ENCODE measurements around the gene NECTIN3. TPM values are rescaled to one million over a fixed set of nuclear protein-coding genes. Genes with fewer than 3 reads are reported as not detected.

Gene NECTIN3
- total RNA-seq, 2 donors from 2014 or later: 44.8 to 47.3 TPM

DNA sequence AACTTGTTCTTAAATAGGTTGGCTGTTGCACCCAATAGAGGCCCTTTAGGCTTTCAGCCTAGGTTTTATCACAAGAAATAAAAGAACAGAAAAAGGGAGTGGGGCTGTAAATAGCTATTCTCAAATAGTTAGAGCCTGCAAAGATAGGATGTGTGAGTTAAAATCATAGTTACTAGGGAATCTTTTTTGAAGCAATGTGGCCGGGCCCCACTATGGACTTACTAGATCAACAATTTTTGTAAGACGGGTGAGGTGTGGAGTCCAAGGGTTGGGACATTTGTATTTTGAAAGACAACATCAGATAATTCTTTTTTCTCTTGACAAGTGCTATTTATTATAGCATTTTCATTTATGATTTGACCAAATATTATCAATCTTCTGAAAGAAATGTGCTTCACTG lies 5.8 kb downstream of the NECTIN3 start:
- intact Hi-C loops (cut with DNase I, micrococcal nuclease): no loop called here
- ATAC-seq: no peak
- peak in 1 of 2 donors; percentile 20 for DNase-seq

DNA sequence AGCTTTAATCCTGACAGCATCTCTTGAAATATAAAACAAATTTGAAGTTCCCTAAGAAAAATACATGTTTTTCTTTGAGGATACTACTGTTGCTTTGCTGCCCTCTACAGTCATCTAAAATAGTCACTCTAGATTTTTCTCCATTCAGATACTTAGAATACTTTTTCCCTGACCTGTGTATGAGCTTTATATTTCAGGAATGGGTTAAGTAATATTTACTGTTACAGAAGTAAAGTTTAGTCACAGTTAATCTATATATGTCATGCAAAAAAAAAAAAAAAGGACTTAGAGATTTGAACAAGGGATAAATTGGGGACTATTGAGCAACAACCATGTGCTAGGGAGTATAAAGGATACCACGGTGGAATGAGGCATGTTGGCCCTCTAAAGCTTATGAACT lies 8.8 kb downstream of the NECTIN3 start:
- ATAC-seq (peak; percentile 73), DNase-seq (no peak)
- intact Hi-C loops (cut with DNase I, micrococcal nuclease): no loop called here

DNA sequence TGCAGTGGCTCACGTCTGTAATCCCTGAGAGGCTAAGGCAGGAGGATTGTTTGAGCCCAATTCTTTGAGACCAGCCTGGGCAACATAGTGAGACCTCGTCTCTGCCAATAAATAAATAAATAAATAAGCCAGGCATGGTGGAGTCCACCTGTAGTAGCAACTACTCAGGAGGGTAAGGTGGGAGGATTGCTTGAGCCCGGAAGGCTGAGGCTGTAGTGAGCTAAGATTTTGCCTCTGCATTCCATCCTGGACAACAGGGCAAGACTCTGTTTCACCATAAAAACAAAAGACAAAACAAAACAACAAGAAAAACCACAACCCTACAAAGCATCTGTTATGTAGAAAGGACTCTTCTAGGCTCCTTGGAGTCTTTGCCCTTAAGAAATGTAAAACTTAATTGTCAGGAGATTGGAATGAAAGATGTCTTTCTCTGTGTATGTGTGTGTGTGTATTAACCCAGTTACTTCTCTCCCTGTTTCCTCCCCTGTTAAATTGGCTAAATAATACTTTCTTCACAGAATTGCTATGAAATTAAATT lies 9.5 kb downstream of the NECTIN3 start:
- intact Hi-C loops (cut with DNase I, micrococcal nuclease): no loop called here
- no peak for DNase-seq
- no peak for ATAC-seq

DNA sequence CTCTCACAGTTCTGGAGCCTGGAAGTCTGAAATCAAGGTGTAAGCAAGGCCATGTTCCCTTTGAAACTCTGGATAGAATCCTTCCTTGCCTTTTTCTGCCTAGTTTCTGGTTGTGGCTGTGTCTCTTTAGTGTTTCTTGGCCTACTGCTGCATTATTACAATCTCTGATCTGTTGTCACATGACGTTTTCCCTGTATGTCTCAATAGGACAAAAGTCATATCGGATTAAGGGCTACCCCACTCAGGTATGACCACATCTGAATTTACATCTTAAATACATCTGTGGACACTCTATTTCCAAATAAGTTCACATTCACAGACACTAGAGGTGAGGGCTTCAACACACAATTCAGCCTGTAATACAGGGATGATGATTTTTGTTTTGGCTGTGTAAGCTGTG lies 13.3 kb downstream of the NECTIN3 start:
- DNase-seq (no peak), ATAC-seq (peak; percentile 18)
- intact Hi-C loops (cut with DNase I, micrococcal nuclease): no loop called here

DNA sequence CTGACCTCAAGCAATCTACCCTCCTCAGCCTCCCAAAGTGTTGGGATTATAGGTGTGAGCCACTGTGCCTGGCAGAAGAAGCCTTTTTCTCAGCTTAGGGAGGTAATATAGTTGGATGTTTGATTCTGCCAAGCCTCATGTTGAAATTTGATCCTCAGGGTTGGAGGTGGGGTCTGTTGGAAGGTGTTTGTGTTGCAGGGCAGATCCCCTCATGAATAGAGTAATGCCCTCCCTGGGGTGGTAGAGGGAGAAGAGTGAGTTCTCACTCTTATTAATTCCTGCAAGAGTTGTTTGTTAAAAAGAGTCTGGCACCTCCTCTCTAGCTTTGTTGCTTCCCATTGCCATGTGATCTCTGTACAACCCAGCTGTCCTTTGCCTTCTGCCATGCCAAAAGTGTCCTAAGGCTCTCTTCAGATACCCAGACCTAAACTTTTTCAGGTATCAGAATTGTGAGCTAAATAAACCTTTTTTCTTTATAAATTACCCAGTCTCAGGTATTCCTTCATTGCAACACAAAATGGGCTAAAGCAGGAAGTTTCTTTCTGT lies 16.4 kb downstream of the NECTIN3 start:
- intact Hi-C loops (cut with DNase I, micrococcal nuclease): no loop called here
- ATAC-seq: no peak

DNA sequence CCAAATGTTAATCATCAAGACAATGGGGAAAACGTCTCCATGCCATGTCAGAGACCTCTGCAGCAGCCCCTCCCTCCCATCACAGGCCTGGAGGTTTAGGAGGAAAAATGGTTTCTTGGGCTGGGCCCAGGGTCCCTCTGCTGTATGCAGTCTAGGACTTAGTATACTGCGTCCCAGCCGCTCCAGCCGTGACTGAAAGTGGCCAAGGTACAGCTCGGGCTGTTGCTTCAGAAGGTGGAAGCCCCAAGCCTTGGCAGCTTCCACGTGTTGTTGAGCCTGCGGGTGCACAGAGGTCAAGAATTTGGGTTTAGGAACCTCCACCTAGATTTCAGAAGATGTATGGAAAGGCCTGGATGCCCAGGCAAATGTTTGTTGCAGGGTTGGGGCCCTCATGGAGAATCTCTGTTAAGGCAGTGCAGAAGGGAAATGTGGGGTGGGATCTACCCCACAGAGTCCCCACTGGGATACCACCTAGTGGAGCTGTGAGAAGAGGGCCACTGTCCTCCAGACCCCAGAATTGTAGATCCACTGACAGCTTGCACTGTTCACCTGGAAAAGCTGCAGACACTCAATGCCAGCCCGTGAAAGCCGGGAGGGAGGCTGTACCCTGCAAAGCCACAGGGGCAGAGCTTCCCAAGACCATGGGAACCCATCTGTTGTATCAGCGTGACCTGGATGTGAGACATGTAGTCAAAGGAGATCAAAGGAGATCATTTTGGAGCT lies 25.0 kb downstream of the NECTIN3 start:
- DNase-seq: no peak
- ATAC-seq: no peak
- intact Hi-C loops (cut with DNase I, micrococcal nuclease): no loop called here

More for the DNA sequence above, 16.4 kb downstream of the NECTIN3 start:
- DNase-seq: no peak

DNA sequence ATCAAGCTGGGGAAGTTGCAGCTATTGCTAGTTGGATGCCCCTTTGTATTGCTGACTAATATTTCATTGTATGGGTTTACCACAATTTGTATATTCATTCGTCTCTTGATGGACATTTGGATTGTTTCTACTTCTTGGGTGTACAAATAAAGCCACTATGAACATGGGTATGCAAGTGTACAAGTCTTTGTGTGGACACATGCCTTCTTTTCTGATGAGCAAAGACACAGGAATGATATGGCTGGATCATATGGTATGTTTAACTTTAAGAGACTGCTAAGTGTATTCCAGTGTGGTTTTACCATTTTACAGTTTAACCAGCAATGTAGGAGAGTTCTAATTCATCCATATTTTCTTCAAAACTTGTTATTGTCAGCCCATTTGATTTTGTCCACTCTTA lies 32.2 kb downstream of the NECTIN3 start:
- no peak for ATAC-seq
- DNase-seq: no peak
- intact Hi-C loops (cut with DNase I, micrococcal nuclease): no loop called here

DNA sequence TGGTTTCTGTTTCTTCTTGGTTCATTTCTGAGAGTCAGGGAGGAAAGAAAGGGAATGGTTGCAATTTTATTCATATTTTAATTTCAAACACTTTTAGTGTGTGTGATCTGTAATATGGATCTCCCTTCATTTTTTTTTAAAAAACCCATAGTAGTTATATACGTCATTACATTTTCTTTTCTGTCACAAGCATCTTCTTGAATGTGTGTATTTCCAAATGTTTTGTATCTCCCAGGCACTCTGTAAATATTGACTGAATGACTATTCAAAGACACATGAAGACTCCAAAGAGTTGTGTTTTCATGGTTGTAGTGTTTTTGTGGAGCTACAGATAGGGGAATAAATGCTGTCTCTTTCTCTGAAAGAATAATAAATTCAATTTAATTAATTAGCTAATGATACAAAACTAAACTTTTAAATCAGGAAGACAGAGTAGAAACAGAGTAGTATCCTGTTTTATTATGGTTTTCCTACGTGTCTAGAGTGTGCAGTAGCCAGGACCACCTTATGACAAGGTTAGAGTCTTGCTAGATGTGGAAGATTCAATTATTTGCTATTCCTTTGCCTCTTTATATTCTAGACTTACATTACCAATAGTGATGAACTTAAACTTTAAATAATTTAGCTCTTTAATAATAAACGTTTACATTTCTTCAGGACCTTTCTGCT lies 35.5 kb downstream of the NECTIN3 start:
- no peak for DNase-seq
- no peak for ATAC-seq
- intact Hi-C loops (cut with DNase I, micrococcal nuclease): no loop called here

DNA sequence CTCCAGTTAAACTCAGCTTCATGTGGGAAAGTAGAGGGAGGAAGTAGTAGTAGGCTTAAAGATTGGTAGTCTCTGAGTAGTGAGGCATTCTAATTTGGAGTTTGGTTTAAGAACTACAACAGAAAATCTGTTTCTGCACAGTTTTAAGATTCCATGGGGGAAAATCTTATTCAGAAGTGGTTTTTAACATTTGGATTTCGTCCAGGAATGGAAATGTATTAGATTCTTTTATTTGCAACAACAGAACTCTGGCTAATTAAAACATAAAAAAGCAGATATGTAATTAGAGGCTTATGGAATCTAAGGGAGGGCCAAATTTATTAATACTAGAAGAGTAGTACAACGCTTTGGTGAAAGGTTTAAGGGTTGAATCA lies 36.0 kb downstream of the NECTIN3 start:
- DNase-seq (no peak), ATAC-seq (no peak)
- intact Hi-C loops (cut with DNase I, micrococcal nuclease): no loop called here

DNA sequence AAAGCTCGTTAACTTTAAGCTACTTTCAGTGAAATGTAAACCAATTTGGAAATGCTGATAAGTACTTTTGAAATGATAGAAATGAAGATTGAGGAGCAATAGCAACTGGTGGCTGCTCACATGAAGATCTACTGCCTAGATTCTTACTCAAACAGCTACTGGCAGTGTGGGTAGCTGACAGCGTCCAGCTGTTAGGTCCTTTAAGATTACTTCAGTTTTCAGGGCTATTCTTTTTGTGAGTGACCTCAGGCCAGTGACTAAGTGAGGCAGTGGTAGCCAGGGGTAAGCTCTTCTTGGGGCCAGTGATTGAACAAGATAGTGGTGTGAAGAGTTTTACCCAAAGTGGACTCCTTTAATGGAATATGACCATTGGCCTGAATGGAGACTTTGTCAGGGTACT lies 41.3 kb downstream of the NECTIN3 start:
- intact Hi-C loops (cut with DNase I, micrococcal nuclease): no loop called here
- ATAC-seq (no peak), DNase-seq (no peak)

DNA sequence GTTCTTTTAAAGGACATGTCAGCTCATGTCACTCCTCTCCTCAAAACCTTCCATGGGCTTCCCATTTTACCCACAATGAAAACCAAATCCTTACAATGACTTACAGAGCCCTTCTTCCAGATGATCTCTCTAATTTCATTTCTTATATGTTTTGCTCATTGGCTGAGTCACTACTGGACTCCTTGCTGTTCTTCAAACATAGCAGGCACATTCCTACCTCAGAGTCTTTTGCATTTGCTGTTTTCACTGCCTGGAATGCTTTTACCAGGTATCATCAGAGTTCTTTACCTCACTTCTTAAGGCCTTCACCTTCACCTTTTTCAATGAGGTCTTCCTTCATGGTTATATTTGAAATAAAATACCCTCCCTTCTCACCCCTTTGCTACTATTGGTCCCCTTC lies 57.3 kb downstream of the NECTIN3 start:
- ATAC-seq: no peak
- no peak for DNase-seq
- intact Hi-C loops (cut with DNase I, micrococcal nuclease): no loop called here

DNA sequence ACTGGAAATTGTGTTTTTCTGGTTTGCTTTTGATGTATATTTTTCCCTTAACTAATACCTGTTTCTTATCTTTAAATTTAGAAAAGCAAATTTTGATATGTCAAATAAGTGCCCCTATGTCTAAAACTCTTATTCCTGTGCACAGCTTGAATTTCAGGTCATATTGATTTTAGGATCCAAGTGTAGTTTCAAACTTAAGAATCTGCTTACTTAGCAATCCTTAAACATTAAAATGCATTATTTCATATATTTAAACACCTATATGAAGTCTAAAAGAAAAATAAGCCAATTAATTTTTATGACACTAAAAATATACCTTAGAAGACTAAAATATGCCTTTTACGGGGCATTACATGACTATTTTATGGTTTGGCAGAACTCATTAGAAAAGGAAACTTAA lies 59.2 kb downstream of the NECTIN3 start:
- no peak for ATAC-seq
- DNase-seq: no peak
- intact Hi-C loops (cut with DNase I, micrococcal nuclease): no loop called here

DNA sequence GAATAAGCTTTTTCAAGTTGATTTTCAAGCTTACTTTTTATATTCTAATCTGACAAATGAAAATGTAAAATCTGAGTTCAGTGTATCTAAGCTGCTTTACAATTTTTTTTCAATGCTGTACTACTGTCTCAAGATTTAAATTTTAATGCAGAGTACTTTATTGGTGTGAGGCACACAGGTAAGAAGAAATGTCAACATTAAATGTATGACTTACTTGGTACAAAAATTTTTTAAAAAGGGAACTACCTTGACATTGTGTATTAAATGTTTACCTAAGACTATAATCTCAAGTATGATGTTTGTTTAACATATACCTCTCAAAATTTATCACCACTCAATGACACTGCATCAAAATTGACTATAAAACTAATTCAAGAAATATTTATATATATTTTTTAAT lies 62.7 kb downstream of the NECTIN3 start:
- intact Hi-C loops (cut with DNase I, micrococcal nuclease): no loop called here
- ATAC-seq (no peak), DNase-seq (no peak)

DNA sequence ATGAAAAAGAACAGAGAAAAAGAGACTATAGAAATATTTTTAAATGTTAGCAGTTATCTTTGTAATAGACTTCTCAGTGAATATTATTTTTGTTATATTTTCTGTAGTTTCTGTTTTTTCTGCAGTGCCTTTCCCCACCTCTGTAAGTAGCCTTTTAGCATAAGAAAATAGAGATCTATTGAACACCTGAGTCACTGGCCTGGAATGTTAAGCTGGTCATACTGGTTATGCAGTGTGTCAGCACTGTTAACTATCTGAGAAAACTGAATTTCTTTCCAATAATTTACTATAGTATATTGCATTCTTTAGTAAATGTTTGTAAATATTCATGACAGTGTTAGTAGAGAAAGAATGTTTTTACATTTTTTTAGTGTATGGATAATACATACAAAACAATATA lies 79.8 kb downstream of the NECTIN3 start:
- DNase-seq: no peak
- intact Hi-C loops (cut with DNase I, micrococcal nuclease): no loop called here
- no peak for ATAC-seq

DNA sequence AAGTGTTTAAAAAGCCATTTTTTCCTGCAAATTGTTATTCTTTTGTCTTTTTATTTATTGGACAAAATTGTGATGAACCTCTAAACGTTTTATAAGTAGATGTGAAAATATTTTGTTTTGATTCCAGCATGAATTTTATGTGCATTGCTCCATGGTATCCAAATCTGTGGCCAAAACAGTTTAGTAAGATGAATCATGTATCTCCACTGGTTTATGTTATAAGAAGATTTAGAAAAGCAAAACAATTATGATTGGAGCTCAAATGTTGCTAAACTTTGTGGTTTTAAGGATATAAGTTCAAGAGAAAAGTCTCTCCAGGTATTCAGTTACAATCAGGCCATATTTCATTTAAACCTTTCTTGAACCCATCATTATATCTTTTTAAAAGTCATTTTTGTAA lies 80.9 kb downstream of the NECTIN3 start:
- DNase-seq (no peak), ATAC-seq (no peak)
- intact Hi-C loops (cut with DNase I, micrococcal nuclease): no loop called here

DNA sequence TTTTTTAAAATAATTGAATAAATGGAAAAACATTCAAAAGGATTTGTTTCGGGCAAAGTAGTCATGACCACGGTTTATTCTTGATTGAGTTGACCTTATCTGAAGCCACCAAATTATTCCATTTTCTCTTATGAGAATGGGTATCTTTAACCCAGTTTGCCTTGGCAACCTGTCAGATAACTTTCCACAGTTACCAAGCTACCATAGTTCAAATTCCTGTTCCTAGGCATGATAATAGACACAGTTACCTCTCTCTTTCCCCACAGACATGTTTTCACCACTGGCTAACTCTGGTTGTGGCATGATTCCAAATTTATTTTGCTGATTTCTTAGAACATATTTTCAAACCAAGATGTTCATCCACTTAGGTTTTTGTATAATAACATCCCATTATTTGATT lies 84.9 kb downstream of the NECTIN3 start:
- intact Hi-C loops (cut with DNase I, micrococcal nuclease): no loop called here
- no peak for DNase-seq
- ATAC-seq: no peak

DNA sequence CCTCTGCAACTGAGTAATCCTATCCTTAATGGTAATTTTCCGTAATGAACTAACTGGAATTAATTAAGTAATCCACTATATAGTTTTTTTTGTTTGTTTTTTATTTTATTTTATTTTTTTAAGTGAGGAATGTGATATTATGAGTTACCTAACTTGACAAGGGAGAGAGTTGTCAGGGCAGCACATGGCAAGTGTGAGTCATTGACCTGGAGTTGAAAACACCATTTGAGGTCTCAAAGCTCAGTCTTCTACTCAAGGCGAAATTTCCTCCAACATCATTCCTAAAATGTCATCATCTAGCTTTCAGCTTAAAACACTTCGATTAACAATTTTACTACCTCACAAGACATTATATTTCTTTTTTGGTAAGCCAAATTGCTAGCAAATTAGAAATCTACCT lies 87.8 kb downstream of the NECTIN3 start:
- no peak for ATAC-seq
- no peak for DNase-seq
- intact Hi-C loops (cut with DNase I, micrococcal nuclease): no loop called here

DNA sequence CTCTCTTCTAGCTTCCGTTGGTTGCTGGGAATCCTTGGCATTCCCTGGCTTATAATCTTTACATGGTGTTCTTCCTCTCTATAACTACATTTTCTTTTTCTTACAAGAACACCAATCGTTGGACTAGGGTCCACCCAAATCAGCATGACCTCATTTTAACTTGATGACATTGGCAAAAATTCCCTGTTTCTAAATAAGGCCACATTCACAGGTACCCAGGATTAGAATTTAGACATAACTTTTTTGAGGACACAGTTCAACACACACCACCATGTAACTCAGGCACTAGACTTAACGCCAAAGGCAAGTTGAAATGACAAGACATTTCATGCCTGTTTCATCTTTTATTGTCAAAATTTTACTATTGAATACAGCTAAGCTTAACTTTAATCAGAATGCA lies 93.0 kb downstream of the NECTIN3 start:
- ATAC-seq (no peak), DNase-seq (no peak)
- intact Hi-C loops (cut with DNase I, micrococcal nuclease): no loop called here

DNA sequence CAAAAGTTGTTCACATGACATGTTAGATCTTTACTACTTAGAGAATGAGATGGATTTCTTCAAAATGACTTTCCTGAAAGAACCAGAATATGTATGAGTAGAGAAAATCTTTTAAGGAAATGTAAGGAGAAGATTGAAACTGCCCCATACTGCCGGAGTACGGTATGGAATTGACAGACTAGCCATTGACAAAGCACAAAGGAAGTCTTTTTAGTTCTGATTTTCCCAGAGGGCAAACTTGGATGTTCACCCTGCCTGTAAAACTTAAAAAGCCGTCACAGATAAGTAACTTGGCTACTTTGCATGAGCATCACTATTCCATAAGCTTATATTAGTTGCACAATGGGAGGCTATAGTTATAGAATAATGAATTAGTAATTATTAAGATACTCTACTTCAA lies 93.8 kb downstream of the NECTIN3 start:
- no peak for DNase-seq
- ATAC-seq: no peak
- intact Hi-C loops (cut with DNase I, micrococcal nuclease): no loop called here

DNA sequence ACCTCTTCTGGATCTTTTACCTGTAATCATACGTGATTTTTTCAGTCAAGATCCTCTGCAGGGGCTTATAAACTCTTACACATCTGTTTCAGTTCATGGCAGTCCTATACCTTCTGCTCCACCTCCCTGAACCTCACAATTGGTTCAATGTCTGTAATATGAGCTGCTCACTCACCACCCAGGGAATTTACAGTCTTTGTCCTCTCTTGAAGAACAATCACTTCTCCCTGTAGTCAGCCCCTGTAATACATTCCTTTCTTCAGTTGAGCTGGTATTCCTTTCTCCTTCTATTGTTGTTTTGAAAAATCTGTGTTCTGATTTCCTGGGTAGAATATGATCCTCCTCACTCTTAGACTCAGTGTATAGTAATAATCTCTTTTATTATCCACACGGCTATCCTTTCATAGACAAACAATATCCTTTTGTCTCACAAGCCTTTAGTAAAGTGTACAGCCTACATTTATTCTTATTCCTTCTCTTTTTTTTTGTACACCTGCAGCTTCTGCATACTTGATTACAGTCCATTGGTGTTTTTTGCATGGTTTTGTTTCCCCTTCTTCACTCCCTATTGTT lies 101.8 kb downstream of the NECTIN3 start:
- no peak for DNase-seq

More for the DNA sequence above, 101.8 kb downstream of the NECTIN3 start:
- ATAC-seq: no peak
- intact Hi-C loops (cut with DNase I, micrococcal nuclease): no loop called here

Data from left colon (tissue), 2 donors.